Measurements from ENCODE around the gene SLC14A1. TPM values are rescaled to one million over a fixed set of nuclear protein-coding genes. Genes with fewer than 3 reads are reported as not detected.

SLC14A1 gene
- polyA plus RNA-seq, 1 donor from 2014 or later: not detected

- H3K9me3 ChIP-seq (ENCODE audit: low read length): no peaks in the 10 kb centered on the region
- no peak overlapping the region for H3K9ac ChIP-seq (ENCODE audit: low read length)
- no peak overlapping the region for H2AFZ ChIP-seq (ENCODE audit: low read depth, low read length)
- H3K4me2 ChIP-seq (ENCODE audit: low read length): no peak overlapping the region
- no peaks in the 10 kb centered on the region for H4K20me1 ChIP-seq (ENCODE audit: insufficient read depth)
- no peak overlapping the region for H3K27ac ChIP-seq (ENCODE audit: low read length)
- H3F3A ChIP-seq (ENCODE audit: insufficient read depth, low read length, poor library complexity, severe bottlenecking): no peaks in the 10 kb centered on the region
- no peaks in the 10 kb centered on the region for H3K9me2 ChIP-seq (ENCODE audit: insufficient read depth, low read length)
- H3K79me2 ChIP-seq (replicated peaks; ENCODE audit: insufficient read depth, low read length): no peaks in the 10 kb centered on the region
- no peaks in the 10 kb centered on the region for H3K27me3 ChIP-seq (ENCODE audit: insufficient read depth, low read depth, low read length)
- TF ChIP-seq, protein P1, sequence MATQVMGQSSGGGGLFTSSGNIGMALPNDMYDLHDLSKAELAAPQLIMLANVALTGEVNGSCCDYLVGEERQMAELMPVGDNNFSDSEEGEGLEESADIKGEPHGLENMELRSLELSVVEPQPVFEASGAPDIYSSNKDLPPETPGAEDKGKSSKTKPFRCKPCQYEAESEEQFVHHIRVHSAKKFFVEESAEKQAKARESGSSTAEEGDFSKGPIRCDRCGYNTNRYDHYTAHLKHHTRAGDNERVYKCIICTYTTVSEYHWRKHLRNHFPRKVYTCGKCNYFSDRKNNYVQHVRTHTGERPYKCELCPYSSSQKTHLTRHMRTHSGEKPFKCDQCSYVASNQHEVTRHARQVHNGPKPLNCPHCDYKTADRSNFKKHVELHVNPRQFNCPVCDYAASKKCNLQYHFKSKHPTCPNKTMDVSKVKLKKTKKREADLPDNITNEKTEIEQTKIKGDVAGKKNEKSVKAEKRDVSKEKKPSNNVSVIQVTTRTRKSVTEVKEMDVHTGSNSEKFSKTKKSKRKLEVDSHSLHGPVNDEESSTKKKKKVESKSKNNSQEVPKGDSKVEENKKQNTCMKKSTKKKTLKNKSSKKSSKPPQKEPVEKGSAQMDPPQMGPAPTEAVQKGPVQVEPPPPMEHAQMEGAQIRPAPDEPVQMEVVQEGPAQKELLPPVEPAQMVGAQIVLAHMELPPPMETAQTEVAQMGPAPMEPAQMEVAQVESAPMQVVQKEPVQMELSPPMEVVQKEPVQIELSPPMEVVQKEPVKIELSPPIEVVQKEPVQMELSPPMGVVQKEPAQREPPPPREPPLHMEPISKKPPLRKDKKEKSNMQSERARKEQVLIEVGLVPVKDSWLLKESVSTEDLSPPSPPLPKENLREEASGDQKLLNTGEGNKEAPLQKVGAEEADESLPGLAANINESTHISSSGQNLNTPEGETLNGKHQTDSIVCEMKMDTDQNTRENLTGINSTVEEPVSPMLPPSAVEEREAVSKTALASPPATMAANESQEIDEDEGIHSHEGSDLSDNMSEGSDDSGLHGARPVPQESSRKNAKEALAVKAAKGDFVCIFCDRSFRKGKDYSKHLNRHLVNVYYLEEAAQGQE (IDR thresholded peaks at IDR 0.05; ENCODE audit: borderline replicate concordance): no peak
- TF ChIP-seq, protein P2, sequence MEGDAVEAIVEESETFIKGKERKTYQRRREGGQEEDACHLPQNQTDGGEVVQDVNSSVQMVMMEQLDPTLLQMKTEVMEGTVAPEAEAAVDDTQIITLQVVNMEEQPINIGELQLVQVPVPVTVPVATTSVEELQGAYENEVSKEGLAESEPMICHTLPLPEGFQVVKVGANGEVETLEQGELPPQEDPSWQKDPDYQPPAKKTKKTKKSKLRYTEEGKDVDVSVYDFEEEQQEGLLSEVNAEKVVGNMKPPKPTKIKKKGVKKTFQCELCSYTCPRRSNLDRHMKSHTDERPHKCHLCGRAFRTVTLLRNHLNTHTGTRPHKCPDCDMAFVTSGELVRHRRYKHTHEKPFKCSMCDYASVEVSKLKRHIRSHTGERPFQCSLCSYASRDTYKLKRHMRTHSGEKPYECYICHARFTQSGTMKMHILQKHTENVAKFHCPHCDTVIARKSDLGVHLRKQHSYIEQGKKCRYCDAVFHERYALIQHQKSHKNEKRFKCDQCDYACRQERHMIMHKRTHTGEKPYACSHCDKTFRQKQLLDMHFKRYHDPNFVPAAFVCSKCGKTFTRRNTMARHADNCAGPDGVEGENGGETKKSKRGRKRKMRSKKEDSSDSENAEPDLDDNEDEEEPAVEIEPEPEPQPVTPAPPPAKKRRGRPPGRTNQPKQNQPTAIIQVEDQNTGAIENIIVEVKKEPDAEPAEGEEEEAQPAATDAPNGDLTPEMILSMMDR (IDR thresholded peaks at IDR 0.05; ENCODE audit: poor library complexity, severe bottlenecking): no peak
- TF ChIP-seq MXI1 (conservative IDR thresholded peaks at IDR 0.05; ENCODE audit: poor library complexity, severe bottlenecking): no peak
- no peak for TF ChIP-seq SMC3 (conservative IDR thresholded peaks at IDR 0.05; ENCODE audit: poor library complexity)
- TF ChIP-seq TAF1 (IDR thresholded peaks at IDR 0.05; ENCODE audit: low read depth): no peak
- no peak for TF ChIP-seq EZH2 (IDR thresholded peaks at IDR 0.05; ENCODE audit: borderline replicate concordance, insufficient read depth, low read length, poor library complexity, severe bottlenecking)
- TF ChIP-seq EP300 (conservative IDR thresholded peaks at IDR 0.05; ENCODE audit: poor library complexity, severe bottlenecking): no peak
- no peak for TF ChIP-seq POLR2AphosphoS5 (IDR thresholded peaks at IDR 0.05)
- no peak for TF ChIP-seq RAD21 (conservative IDR thresholded peaks at IDR 0.05)
- H3K4me3 ChIP-seq (ENCODE audit: low read length): no peak overlapping the region
- no peaks in the 10 kb centered on the region for H3K36me3 ChIP-seq (ENCODE audit: insufficient read depth, low read length)
Observed at GRCh38 chr18:45719106-45719505, 4.9 kb upstream of the SLC14A1 start.

DNA sequence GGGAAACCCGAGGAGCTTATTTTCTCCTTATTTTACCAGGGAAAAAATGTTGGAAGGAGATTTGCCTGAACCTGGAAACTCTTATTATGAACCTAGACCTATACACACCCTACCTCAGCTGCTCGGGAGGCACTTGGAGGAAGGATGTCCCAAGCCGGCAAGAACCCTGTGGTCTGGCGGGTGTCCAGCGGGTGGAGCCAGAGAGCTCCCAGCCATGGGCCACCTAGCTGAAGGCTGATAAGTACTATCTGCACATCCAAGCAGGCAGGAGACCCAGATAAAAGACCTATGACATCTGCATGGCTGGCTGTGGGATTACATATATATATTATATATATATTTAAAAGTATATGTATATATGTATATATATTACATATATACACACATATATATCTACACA, 1.1 kb upstream of the SLC14A1 start:
- Histone ChIP-seq H3K9ac (ENCODE audit: low read length) (no peak overlapping the region), H3K4me3 (ENCODE audit: low read length) (no peak overlapping the region), H3K27ac (ENCODE audit: low read length) (no peak overlapping the region), H3K79me2 (replicated peaks; ENCODE audit: insufficient read depth, low read length) (no peaks in the 10 kb centered on the region), H2AFZ (ENCODE audit: low read depth, low read length) (no peak overlapping the region), H3K9me3 (ENCODE audit: low read length) (no peaks in the 10 kb centered on the region), H3K27me3 (ENCODE audit: insufficient read depth, low read depth, low read length) (no peaks in the 10 kb centered on the region), H3K36me3 (ENCODE audit: insufficient read depth, low read length) (no peaks in the 10 kb centered on the region), H3K4me2 (ENCODE audit: low read length) (no peak overlapping the region), H3K9me2 (ENCODE audit: insufficient read depth, low read length) (no peaks in the 10 kb centered on the region), H4K20me1 (ENCODE audit: insufficient read depth) (no peaks in the 10 kb centered on the region), H3F3A (ENCODE audit: insufficient read depth, low read length, poor library complexity, severe bottlenecking) (no peaks in the 10 kb centered on the region)
- no peak for TF ChIP-seq EP300 (conservative IDR thresholded peaks at IDR 0.05; ENCODE audit: poor library complexity, severe bottlenecking)
- TF ChIP-seq, protein P2 (IDR thresholded peaks at IDR 0.05; ENCODE audit: poor library complexity, severe bottlenecking): peak; percentile 37
- no peak for TF ChIP-seq MXI1 (conservative IDR thresholded peaks at IDR 0.05; ENCODE audit: poor library complexity, severe bottlenecking)

Measured in neural cell (in vitro differentiated cells).